Testis (tissue), 2 donors: ENCODE data around the gene ACOX1.

ENCODE experiments used
- CTCF ChIP-seq, 3 experiments: fragments of 450-650 bp in 2 of 3; fragments of 200-600 bp in 1 of 3; sonication (generic) in 1 of 3; IDR thresholded peaks; one replicate each; pipeline ENCODE4 v1.5.1; 2016 to 2019; ENCODE audit warnings: antibody characterized with exemption in 3 of 3, mild to moderate bottlenecking in 2 of 3, moderate library complexity in 1 of 3
- POLR2A ChIP-seq: fragments of 450-650 bp; IDR thresholded peaks from one replicate; pipeline ENCODE4 v1.6.1; 2017; ENCODE audit warnings: antibody characterized with exemption, mild to moderate bottlenecking, moderate library complexity

GRCh38 chr17:75909812-75910274 is 69.1 kb downstream of the ACOX1 start:
- TF ChIP-seq CTCF (IDR thresholded peaks at IDR 0.05) (no peak), POLR2A (no peak)
